HepG2 (cell line): ENCODE results near the gene LITAF.

Experiments
- BRCA1 ChIP-seq: sonication (generic); formaldehyde crosslinking; IDR thresholded peaks from 2 replicates; pipeline ENCODE4 v1.4.0; 2020; ENCODE audit warnings: missing genetic modification reagents
- CTCF ChIP-seq: sonication (generic); formaldehyde crosslinking; IDR thresholded peaks from 2 replicates; pipeline ENCODE4 v1.5.0; 2020; ENCODE audit warnings: mild to moderate bottlenecking, missing genetic modification reagents, moderate library complexity
- JUND ChIP-seq: sonication (generic); formaldehyde crosslinking; IDR thresholded peaks from 2 replicates; pipeline ENCODE4 v1.8.0; 2022; ENCODE audit warnings: mild to moderate bottlenecking, missing genetic modification reagents
- SAFB2 ChIP-seq: sonication (generic); formaldehyde crosslinking; IDR thresholded peaks from 2 replicates; pipeline ENCODE4 v1.5.1; 2020; ENCODE audit warnings: missing genetic modification reagents, low read depth, mild to moderate bottlenecking, borderline replicate concordance
- SMAD1 ChIP-seq: sonication (generic); formaldehyde crosslinking; IDR thresholded peaks from 2 replicates; pipeline ENCODE4 v1.4.0; 2020; ENCODE audit warnings: missing genetic modification reagents, low read depth, mild to moderate bottlenecking, borderline replicate concordance
- ZBTB34 ChIP-seq: sonication (generic); formaldehyde crosslinking; IDR thresholded peaks from 2 replicates; pipeline ENCODE4 v1.8.0; 2022; ENCODE audit warnings: mild to moderate bottlenecking, missing genetic modification reagents
- ZNF224 ChIP-seq: sonication (generic); formaldehyde crosslinking; IDR thresholded peaks from 2 replicates; pipeline ENCODE4 v1.5.0; 2020; ENCODE audit warnings: mild to moderate bottlenecking, missing genetic modification reagents
- TF ChIP-seq, protein P1 (sequence below): IDR thresholded peaks from 2 replicates; pipeline ENCODE4 v1.6.1; 2016; ENCODE audit warnings: low read depth, control low read depth

DNA sequence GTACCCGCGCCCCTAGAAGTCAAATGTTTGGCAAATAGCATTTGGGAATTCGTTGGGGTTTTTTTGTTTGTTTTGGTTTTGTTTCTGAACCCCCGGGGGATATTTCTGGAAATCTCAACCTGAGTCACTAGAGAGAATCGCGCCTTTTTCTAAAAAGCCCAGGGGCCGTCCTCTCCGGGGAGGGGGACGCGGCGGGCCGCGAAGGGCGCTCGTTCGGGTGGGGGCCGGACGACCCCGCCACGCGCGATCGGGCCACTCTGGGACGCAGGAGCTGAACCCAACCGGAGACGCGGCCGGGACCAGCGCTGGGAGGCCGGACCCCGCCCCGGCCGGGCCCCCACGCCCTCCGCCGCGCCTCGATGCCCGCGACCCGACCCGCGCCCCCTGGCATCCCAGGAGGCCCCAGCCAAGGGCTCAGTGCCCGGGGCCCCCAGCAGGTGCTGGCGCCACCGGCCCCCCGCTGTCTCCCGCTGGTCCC, 302 bp downstream of the LITAF start:
- TF ChIP-seq CTCF (CRISPR knock-in tag) (no peak), JUND (CRISPR knock-in tag) (no peak), ZNF224 (CRISPR knock-in tag) (no peak), SMAD1 (CRISPR knock-in tag) (no peak), SAFB2 (CRISPR knock-in tag) (no peak), BRCA1 (CRISPR knock-in tag) (no peak), ZBTB34 (CRISPR knock-in tag) (no peak)
- TF ChIP-seq, protein P1, sequence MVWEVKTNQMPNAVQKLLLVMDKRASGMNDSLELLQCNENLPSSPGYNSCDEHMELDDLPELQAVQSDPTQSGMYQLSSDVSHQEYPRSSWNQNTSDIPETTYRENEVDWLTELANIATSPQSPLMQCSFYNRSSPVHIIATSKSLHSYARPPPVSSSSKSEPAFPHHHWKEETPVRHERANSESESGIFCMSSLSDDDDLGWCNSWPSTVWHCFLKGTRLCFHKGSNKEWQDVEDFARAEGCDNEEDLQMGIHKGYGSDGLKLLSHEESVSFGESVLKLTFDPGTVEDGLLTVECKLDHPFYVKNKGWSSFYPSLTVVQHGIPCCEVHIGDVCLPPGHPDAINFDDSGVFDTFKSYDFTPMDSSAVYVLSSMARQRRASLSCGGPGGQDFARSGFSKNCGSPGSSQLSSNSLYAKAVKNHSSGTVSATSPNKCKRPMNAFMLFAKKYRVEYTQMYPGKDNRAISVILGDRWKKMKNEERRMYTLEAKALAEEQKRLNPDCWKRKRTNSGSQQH (CRISPR knock-in tag): no peak
